PC-3 (cell line): ENCODE data around the gene KDF1.

ENCODE experiments used
- EZH2 ChIP-seq: fragments of 300-600 bp; sonication (generic); IDR thresholded peaks from one replicate; pipeline ENCODE4 v1.6.1; 2017; ENCODE audit warnings: antibody characterized with exemption, mild to moderate bottlenecking, low read length; ENCODE audit not compliant: unreplicated experiment
- EZH2phosphoT487 ChIP-seq: fragments of 300-600 bp; sonication (generic); IDR thresholded peaks from 2 replicates; pipeline ENCODE4 v1.6.1; 2018; ENCODE audit warnings: mild to moderate bottlenecking, antibody characterized with exemption, low read length, borderline replicate concordance
- TF ChIP-seq, protein P1 (sequence below): fragments of 300-600 bp; sonication (generic); conservative IDR thresholded peaks from 2 replicates; pipeline ENCODE4 v1.5.1; 2017; ENCODE audit warnings: antibody characterized with exemption, low read depth, mild to moderate bottlenecking, low read length

DNA sequence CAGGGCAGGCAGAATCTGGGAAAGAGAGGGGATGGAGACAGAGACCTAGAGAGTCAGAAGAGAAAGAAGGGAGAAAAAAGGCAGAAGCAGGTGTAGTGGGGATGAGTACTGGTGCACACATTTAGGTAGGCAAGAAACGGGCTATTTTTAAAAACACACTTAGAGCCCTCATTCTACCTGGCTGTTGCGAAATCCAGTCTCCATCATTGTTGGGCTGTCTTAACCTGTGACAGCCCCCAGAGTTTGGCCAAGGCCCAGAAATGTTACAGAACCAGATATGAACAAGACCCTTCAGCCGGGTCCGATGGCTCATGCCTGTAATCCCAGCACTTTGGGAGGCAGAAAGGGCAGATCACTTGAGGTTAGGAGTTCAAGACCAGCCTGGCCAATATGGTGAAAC, 12.6 kb upstream of the KDF1 start:
- TF ChIP-seq, protein P1, sequence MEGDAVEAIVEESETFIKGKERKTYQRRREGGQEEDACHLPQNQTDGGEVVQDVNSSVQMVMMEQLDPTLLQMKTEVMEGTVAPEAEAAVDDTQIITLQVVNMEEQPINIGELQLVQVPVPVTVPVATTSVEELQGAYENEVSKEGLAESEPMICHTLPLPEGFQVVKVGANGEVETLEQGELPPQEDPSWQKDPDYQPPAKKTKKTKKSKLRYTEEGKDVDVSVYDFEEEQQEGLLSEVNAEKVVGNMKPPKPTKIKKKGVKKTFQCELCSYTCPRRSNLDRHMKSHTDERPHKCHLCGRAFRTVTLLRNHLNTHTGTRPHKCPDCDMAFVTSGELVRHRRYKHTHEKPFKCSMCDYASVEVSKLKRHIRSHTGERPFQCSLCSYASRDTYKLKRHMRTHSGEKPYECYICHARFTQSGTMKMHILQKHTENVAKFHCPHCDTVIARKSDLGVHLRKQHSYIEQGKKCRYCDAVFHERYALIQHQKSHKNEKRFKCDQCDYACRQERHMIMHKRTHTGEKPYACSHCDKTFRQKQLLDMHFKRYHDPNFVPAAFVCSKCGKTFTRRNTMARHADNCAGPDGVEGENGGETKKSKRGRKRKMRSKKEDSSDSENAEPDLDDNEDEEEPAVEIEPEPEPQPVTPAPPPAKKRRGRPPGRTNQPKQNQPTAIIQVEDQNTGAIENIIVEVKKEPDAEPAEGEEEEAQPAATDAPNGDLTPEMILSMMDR: no peak
- TF ChIP-seq EZH2phosphoT487: no peak
- no peak for TF ChIP-seq EZH2
